ENCODE data around the gene DNMT3L.

DNA sequence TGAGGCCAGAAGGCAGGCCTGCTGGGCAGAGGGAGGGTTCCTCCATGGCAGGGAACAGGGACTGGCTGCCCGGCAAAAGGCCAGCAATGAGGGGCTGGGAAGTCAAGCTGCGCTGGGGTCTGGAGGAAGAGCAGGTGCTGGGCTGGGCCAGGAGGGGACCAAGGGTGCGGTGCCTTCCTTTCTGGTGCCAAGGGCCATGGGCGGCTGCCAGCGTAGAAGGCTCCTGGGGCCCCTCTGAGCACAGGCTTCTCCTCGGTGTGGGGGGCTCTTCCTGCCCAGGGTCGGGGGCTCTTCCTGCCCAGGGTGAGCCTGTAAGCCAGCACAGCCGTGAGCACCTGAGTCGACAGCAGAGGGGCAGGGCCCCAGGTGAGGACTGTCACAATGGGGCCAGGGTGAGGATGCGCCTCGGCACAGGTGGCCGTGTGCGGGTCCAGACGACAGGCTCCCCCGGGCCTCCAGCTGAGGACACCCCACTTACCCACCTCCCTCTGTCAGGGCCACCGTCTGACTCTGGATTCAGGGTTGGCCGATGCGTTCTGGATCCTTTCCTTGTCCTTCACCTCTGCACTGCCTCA is 10.7 kb upstream of the DNMT3L start:
- TF ChIP-seq, protein P1, sequence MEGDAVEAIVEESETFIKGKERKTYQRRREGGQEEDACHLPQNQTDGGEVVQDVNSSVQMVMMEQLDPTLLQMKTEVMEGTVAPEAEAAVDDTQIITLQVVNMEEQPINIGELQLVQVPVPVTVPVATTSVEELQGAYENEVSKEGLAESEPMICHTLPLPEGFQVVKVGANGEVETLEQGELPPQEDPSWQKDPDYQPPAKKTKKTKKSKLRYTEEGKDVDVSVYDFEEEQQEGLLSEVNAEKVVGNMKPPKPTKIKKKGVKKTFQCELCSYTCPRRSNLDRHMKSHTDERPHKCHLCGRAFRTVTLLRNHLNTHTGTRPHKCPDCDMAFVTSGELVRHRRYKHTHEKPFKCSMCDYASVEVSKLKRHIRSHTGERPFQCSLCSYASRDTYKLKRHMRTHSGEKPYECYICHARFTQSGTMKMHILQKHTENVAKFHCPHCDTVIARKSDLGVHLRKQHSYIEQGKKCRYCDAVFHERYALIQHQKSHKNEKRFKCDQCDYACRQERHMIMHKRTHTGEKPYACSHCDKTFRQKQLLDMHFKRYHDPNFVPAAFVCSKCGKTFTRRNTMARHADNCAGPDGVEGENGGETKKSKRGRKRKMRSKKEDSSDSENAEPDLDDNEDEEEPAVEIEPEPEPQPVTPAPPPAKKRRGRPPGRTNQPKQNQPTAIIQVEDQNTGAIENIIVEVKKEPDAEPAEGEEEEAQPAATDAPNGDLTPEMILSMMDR (conservative IDR thresholded peaks at IDR 0.05): no peak
- no peak for TF ChIP-seq ZFX (IDR thresholded peaks at IDR 0.05)

All from C4-2B (cell line).